Activated B cell treated with CpG ODN at 0.5 μM for 24 hours (primary cell): ENCODE data around the gene MBOAT1. TPM values are rescaled to one million over a fixed set of nuclear protein-coding genes. Genes with fewer than 3 reads are reported as not detected.

Source experiments
- ATAC-seq: fragments of 200-7000 bp; cut with Tn5 transposase; one replicate; pipeline ENCODE4 v1.10.0; 2021; ENCODE audit warnings: low read depth, mild to moderate bottlenecking, moderate library complexity
- CTCF ChIA-PET: fragments of 350-600 bp; sonication (Branson Sonifier 250); formaldehyde crosslinking; loops from one replicate; lab custom pipeline; 2021; ENCODE audit warnings: antibody characterized with exemption; lab: Charles Lee
- POLR2A ChIA-PET: fragments of 350-600 bp; sonication (Branson Sonifier 250); formaldehyde crosslinking; loops from one replicate; lab custom pipeline; 2021; ENCODE audit warnings: antibody characterized with exemption; lab: Charles Lee
- DNase-seq: peaks from one replicate; pipeline ENCODE4 v3.0.0; 2022
- H3K27ac Mint-ChIP-seq: one replicate; pipeline ENCODE4 v1.8.0; 2020; ENCODE audit warnings: mixed read lengths
- H3K27me3 Mint-ChIP-seq: one replicate; pipeline ENCODE4 v1.8.0; 2021; ENCODE audit warnings: mixed read lengths
- H3K36me3 Mint-ChIP-seq: one replicate; pipeline ENCODE4 v1.8.0; 2021; ENCODE audit warnings: low read depth, mixed read lengths
- H3K4me1 Mint-ChIP-seq: one replicate; pipeline ENCODE4 v1.8.0; 2021; ENCODE audit warnings: mixed read lengths
- H3K4me3 Mint-ChIP-seq: one replicate; pipeline ENCODE4 v1.8.0; 2020; ENCODE audit warnings: mild to moderate bottlenecking, mixed read lengths
- H3K9me3 Mint-ChIP-seq: one replicate; pipeline ENCODE4 v1.8.0; 2020; ENCODE audit warnings: mixed read lengths
- CTCF ChIP-seq: fragments of 200-600 bp; IDR thresholded peaks from one replicate; pipeline ENCODE4 v1.8.0; 2022; ENCODE audit warnings: antibody characterized with exemption, mild to moderate bottlenecking
- intact Hi-C: fragments of 100-400 bp; cut with micrococcal nuclease; formaldehyde crosslinking; loops from one replicate; pipeline ENCODE4 v1.15.1; 2024
- total RNA-seq: library from RNA; stranded (reverse); gene quantifications from 2 replicates; pipeline ENCODE4 v1.2.3, GENCODE V29; 2022

Gene MBOAT1
- total RNA-seq, 1 donor from 2014 or later, result 3.7 TPM

- Mint-ChIP-seq H3K36me3 (peaks cover 2% of the 10 kb centered on the region), H3K27ac (peak overlapping the region; percentile 85), H3K27me3 (peaks cover 3% of the 10 kb centered on the region), H3K9me3 (no peaks in the 10 kb centered on the region), H3K4me1 (peaks cover 22% of the 10 kb centered on the region), H3K4me3 (peak overlapping the region; percentile 90)
- CTCF ChIA-PET, result interaction anchor here (1.4 kb wide), 1 partner anchor 192 kb away, joined by 4 read pairs; no protein-coding TSS in a partner anchor
- DNase-seq (no peak), ATAC-seq (no peak)
- intact Hi-C loops, result loop anchor here (1.0 to 5.0 kb wide), 3 partner anchors 321 to 1951 kb away; partner anchors contain the start of genes CDKAL1 and DEK
- no peak for TF ChIP-seq CTCF
- POLR2A ChIA-PET, result interaction anchor here (0.6 to 1.4 kb wide), 3 partner anchors 106 to 313 kb away, joined by 3 to 8 read pairs (median 3); no protein-coding TSS in a partner anchor
Measured at GRCh38 chr6:20213271-20213798, 1.1 kb upstream of the MBOAT1 start.

GRCh38 chr6:20211941-20212391 lies 303 bp downstream of the MBOAT1 start:
- no peak for TF ChIP-seq CTCF
- H3K9me3 Mint-ChIP-seq, result no peaks in the 10 kb centered on the region
- intact Hi-C loops, result loop anchor here (1.0 to 5.0 kb wide), 3 partner anchors 189 to 1950 kb away; partner anchors contain the start of genes DEK and E2F3
- peak overlapping the region; percentile 63 for H3K27ac Mint-ChIP-seq
- peak overlapping the region; percentile 90 for H3K4me3 Mint-ChIP-seq
- H3K36me3 Mint-ChIP-seq, result peaks cover 2% of the 10 kb centered on the region
- DNase-seq (peak; percentile 36), ATAC-seq (peak; percentile 10)
- H3K27me3 Mint-ChIP-seq, result no peaks in the 10 kb centered on the region
- ChIA-PET POLR2A (interaction anchor here (0.5 to 0.7 kb wide), 2 partner anchors 13 to 978 kb away, joined by 5 read pairs; no protein-coding TSS in a partner anchor), CTCF (interaction anchor here (0.6 kb wide), 1 partner anchor 316 kb away, joined by 3 read pairs; no protein-coding TSS in a partner anchor)
- peaks cover 26% of the 10 kb centered on the region for H3K4me1 Mint-ChIP-seq

- H3K4me1 Mint-ChIP-seq, result peaks cover 32% of the 10 kb centered on the region
- intact Hi-C loops, result loop anchor here (5.0 kb wide), 2 partner anchors 1376 to 1949 kb away; partner anchors contain the start of gene DEK
- ATAC-seq (no peak), DNase-seq (no peak)
- H3K36me3 Mint-ChIP-seq, result peaks cover 2% of the 10 kb centered on the region
- H3K27ac Mint-ChIP-seq, result peak overlapping the region; percentile 63
- peak overlapping the region; percentile 90 for H3K4me3 Mint-ChIP-seq
- ChIA-PET CTCF (interaction anchor here (0.6 kb wide), 1 partner anchor 317 kb away, joined by 3 read pairs; no protein-coding TSS in a partner anchor), POLR2A (no interaction called here)
- H3K9me3 Mint-ChIP-seq, result no peaks in the 10 kb centered on the region
- peaks cover 2% of the 10 kb centered on the region for H3K27me3 Mint-ChIP-seq
- TF ChIP-seq CTCF, result no peak
Measured at GRCh38 chr6:20211037-20211940, 980 bp downstream of the MBOAT1 start.

DNA sequence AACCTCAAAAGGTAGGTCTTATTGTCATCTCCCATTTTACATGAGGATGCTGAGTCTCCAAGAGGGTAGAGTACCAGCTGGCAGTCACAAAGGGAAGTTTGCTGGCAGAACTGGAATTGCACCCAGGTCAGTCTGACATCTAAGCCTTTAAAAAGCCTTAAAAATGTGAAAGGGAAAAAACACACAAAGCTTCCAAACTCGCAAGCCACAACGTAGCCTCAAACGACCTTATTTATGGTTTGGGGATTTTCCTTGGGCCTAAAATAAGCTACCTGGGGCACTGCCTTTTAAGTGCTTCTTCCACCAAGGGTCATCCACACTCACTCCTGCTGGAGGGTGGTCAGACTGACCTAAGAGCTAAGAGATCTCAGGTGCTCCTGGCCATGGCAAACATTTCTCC lies 2.1 kb downstream of the MBOAT1 start:
- ChIA-PET CTCF (no interaction called here), POLR2A (no interaction called here)
- intact Hi-C loops, result loop anchor here (5.0 kb wide), 2 partner anchors 1377 to 1948 kb away; partner anchors contain the start of gene DEK

More for the DNA sequence above, 2.1 kb downstream of the MBOAT1 start:
- ATAC-seq (no peak), DNase-seq (no peak)
- H3K9me3 Mint-ChIP-seq, result no peaks in the 10 kb centered on the region
- peaks cover 38% of the 10 kb centered on the region for H3K4me1 Mint-ChIP-seq
- no peak overlapping the region for H3K4me3 Mint-ChIP-seq
- no peak overlapping the region for H3K27ac Mint-ChIP-seq
- H3K27me3 Mint-ChIP-seq, result peaks cover 2% of the 10 kb centered on the region
- peaks cover 2% of the 10 kb centered on the region for H3K36me3 Mint-ChIP-seq
- no peak for TF ChIP-seq CTCF
